Right cardiac atrium (tissue), 5 donors: ENCODE measurements around the gene PLAU. TPM values are rescaled to one million over a fixed set of nuclear protein-coding genes. Genes with fewer than 3 reads are reported as not detected.
A peak's percentile ranks its signal among the peaks of the same experiment; 100 is the strongest.
"Not testable (repeated sequence)": the region's sequence is repeated elsewhere in the genome, so short reads cannot be mapped to it uniquely, and the experiment has no call there.

Experiments
- ATAC-seq, 2 donors: fragments of 200-7000 bp; cut with Tn5 transposase; one replicate each; pipeline versions ENCODE4 v1.8.0 to v1.9.1; 2020; ENCODE audit warnings: moderate library complexity in 2 of 2, mild to moderate bottlenecking in 1 of 2
- DNase-seq, 3 donors: peaks; one replicate each; pipeline ENCODE4 v3.0.0-alpha.2; 2020
- H3K27ac ChIP-seq: one replicate; pipeline ENCODE4 v1.5.1; 2013; ENCODE audit warnings: mild to moderate bottlenecking, low read length, control low read depth, moderate library complexity
- H3K27me3 ChIP-seq: one replicate; pipeline ENCODE4 v1.6.1; 2013; ENCODE audit not compliant: control insufficient read depth, insufficient read depth
- H3K4me1 ChIP-seq: one replicate; pipeline ENCODE4 v1.6.1; 2013; ENCODE audit warnings: low read length; ENCODE audit not compliant: control insufficient read depth, insufficient read depth
- H3K4me3 ChIP-seq: one replicate; pipeline ENCODE4 v1.5.1; 2013; ENCODE audit warnings: low read length, control low read depth
- H3K9me3 ChIP-seq: one replicate; pipeline ENCODE4 v1.6.1; 2013; ENCODE audit warnings: low read length; ENCODE audit not compliant: control insufficient read depth
- WGBS: extraction: QIAGEN DNeasy Blood & Tissue Kit; methylation state at CpG from one replicate; pipeline ENCODE4 v1.1.7; 2013; 5-methylcytosine and 5-hydroxymethylcytosine counted together
- intact Hi-C, 4 donors: fragments of 100-400 bp; cut with DNase I; formaldehyde crosslinking; loops; one replicate each; pipeline versions ENCODE4 v1.11.0 to v1.14.0; 2022 to 2023
- polyA plus RNA-seq: library from polyadenylated mRNA; stranded (reverse); fragments of 200-250 nt; gene quantifications from one replicate; pipeline ENCODE4 v1.2.3, GENCODE V29; 2013
- total RNA-seq, 4 donors: library from RNA; stranded (reverse); fragmentation: NEBNext Ultra II Directional; extraction: Animal tissue kit (Norgen Biotek cat#: 25700); gene quantifications; one replicate each; pipeline ENCODE4 v1.2.1, GENCODE V29; 2021
- donor health status: healthy with polysubstance abuse.
- donor health status: DM: no; HTN: yes; CAD: no.
- donor health status: DM: no; HTN: no; CAD: no.
- donor health status: DM: no; HTN: yes; CAD: no; lungs with severe emphysema.
- donor health status: DM: yes; HTN: yes; CAD: no.

The PLAU gene
- total and polyA plus RNA-seq, 5 donors: 4.8 to 7.1 (median 6.1) TPM

- no peak for ATAC-seq
- intact Hi-C loops: no loop called here
- Histone ChIP-seq H3K9me3 (no peaks in the 10 kb centered on the region), H3K4me1 (peaks cover 2% of the 10 kb centered on the region), H3K27ac (no peak overlapping the region), H3K4me3 (no peak overlapping the region), H3K27me3 (no peaks in the 10 kb centered on the region)
- WGBS: 85% methylated on average over 6 of the region's 6 CpGs
- no peak for DNase-seq
Observed at GRCh38 chr10:73959484-73960243, 48.7 kb downstream of the PLAU start.

- intact Hi-C loops: no loop called here
- Histone ChIP-seq H3K4me3 (no peak overlapping the region), H3K4me1 (peaks cover 4% of the 10 kb centered on the region), H3K9me3 (no peaks in the 10 kb centered on the region), H3K27ac (no peak overlapping the region), H3K27me3 (no peaks in the 10 kb centered on the region)
- DNase-seq: no peak
- no peak for ATAC-seq
- 97% methylated on average over 2 of the region's 2 CpGs for WGBS
Observed at GRCh38 chr10:73962386-73962785, 51.5 kb downstream of the PLAU start.

GRCh38 chr10:73963533-73963932, 52.6 kb downstream of the PLAU start:
- H3K4me1 ChIP-seq, H3K4me3 ChIP-seq, ATAC-seq, H3K27me3 ChIP-seq, H3K27ac ChIP-seq, intact Hi-C loops, H3K9me3 ChIP-seq: not testable (repeated sequence)
- WGBS: 97% methylated on average over 12 of the region's 12 CpGs
- DNase-seq: peak in 1 of 3 donors; percentile 33

- Histone ChIP-seq H3K27me3 (no peaks in the 10 kb centered on the region), H3K9me3 (no peaks in the 10 kb centered on the region), H3K27ac (no peak overlapping the region), H3K4me1 (peaks cover 4% of the 10 kb centered on the region), H3K4me3 (no peak overlapping the region)
- DNase-seq: no peak
- ATAC-seq: no peak
- WGBS: 96% methylated on average over 2 of the region's 2 CpGs
- intact Hi-C loops: no loop called here
Observed at GRCh38 chr10:73964743-73965142, 53.8 kb downstream of the PLAU start.

GRCh38 chr10:73965267-73965889, 54.4 kb downstream of the PLAU start:
- H3K4me3 ChIP-seq, H3K9me3 ChIP-seq, DNase-seq, H3K4me1 ChIP-seq, H3K27me3 ChIP-seq, intact Hi-C loops: not testable (repeated sequence)
- WGBS: 80% methylated on average over 12 of the region's 12 CpGs
- peak overlapping the region; percentile 58 for H3K27ac ChIP-seq
- ATAC-seq: peak in 1 of 2 donors; percentile 62

GRCh38 chr10:73965890-73966768, 55.2 kb downstream of the PLAU start:
- intact Hi-C loops: no loop called here
- Histone ChIP-seq H3K27ac (peak overlapping the region; percentile 78), H3K4me1 (peaks cover 4% of the 10 kb centered on the region), H3K4me3 (no peak overlapping the region), H3K27me3 (no peaks in the 10 kb centered on the region), H3K9me3 (no peaks in the 10 kb centered on the region)
- WGBS: 14% methylated on average over 16 of the region's 16 CpGs
- ATAC-seq: peak; percentile 95
- DNase-seq: peak; percentile 86 to 90 (median 89)

- Histone ChIP-seq H3K4me1 (peaks cover 4% of the 10 kb centered on the region), H3K27me3 (no peaks in the 10 kb centered on the region), H3K4me3 (no peak overlapping the region), H3K9me3 (no peaks in the 10 kb centered on the region), H3K27ac (peak overlapping the region; percentile 32)
- intact Hi-C loops: no loop called here
- WGBS: 88% methylated on average over 4 of the region's 4 CpGs
- DNase-seq (no peak), ATAC-seq (no peak)
Observed at GRCh38 chr10:73967022-73967429, 56.1 kb downstream of the PLAU start.

Other genes starting within 250 kb of the PLAU start
- 1 to 10 TPM; 3.1 to 4.6 (median 3.7) TPM for gene AGAP5, start 213.0 kb upstream of the PLAU start, total RNA-seq
- gene AGAP5, start 213.0 kb upstream of the PLAU start, polyA plus RNA-seq: 2.8 TPM
- 10 to 100 TPM; 43.7 to 50.9 (median 46.2) TPM for gene SEC24C, start 166.8 kb upstream of the PLAU start, total RNA-seq
- gene SEC24C, start 166.8 kb upstream of the PLAU start, polyA plus RNA-seq: 30.6 TPM
- 10 to 100 TPM; 20.6 to 28.1 (median 23.2) TPM for gene CHCHD1, start 129.1 kb upstream of the PLAU start, total RNA-seq
- 76.8 TPM for gene CHCHD1, start 129.1 kb upstream of the PLAU start, polyA plus RNA-seq
- gene ZSWIM8, start 125.5 kb upstream of the PLAU start, total RNA-seq: 10 to 100 TPM; 53.3 to 67.3 (median 62.9) TPM
- gene ZSWIM8, start 125.5 kb upstream of the PLAU start, polyA plus RNA-seq: 61.2 TPM
- gene NDST2, start 99.5 kb upstream of the PLAU start, total RNA-seq: 10 to 100 TPM; 13.8 to 17.5 (median 15.5) TPM
- 9.6 TPM for gene NDST2, start 99.5 kb upstream of the PLAU start, polyA plus RNA-seq
- 10 to 100 TPM; 10.0 to 18.2 (median 13.7) TPM for gene CAMK2G, start 36.6 kb upstream of the PLAU start, total RNA-seq
- gene CAMK2G, start 36.6 kb upstream of the PLAU start, polyA plus RNA-seq: 7.3 TPM
- 100 to 1,000 TPM; 203 to 246 (median 224) TPM for gene VCL, start 87.0 kb downstream of the PLAU start, total RNA-seq
- 74.6 TPM for gene VCL, start 87.0 kb downstream of the PLAU start, polyA plus RNA-seq
- gene AP3M1, start 239.7 kb downstream of the PLAU start, total RNA-seq: 10 to 100 TPM; 23.3 to 29.5 (median 27.4) TPM
- gene AP3M1, start 239.7 kb downstream of the PLAU start, polyA plus RNA-seq: 12.6 TPM
- 10 to 100 TPM; 34.5 to 42.2 (median 40.3) TPM for gene ADK, start 240.1 kb downstream of the PLAU start, total RNA-seq
- gene ADK, start 240.1 kb downstream of the PLAU start, polyA plus RNA-seq: 41.0 TPM